HepG2 (cell line): ENCODE data around the gene PDS5B.

Source experiments
- CTCF ChIP-seq: sonication (generic); formaldehyde crosslinking; IDR thresholded peaks from 2 replicates; pipeline ENCODE4 v1.5.0; 2020; ENCODE audit warnings: mild to moderate bottlenecking, missing genetic modification reagents, moderate library complexity
- DBP ChIP-seq: sonication (generic); formaldehyde crosslinking; IDR thresholded peaks from 2 replicates; pipeline ENCODE4 v1.4.0; 2020; ENCODE audit warnings: missing genetic modification reagents; ENCODE audit errors: not compliant biosample characterization
- FOSL2 ChIP-seq: sonication (generic); formaldehyde crosslinking; IDR thresholded peaks from 2 replicates; pipeline ENCODE4 v1.4.0; 2020; ENCODE audit warnings: missing genetic modification reagents
- IRX3 ChIP-seq: sonication (generic); formaldehyde crosslinking; IDR thresholded peaks from 2 replicates; pipeline ENCODE4 v1.8.1; 2023; ENCODE audit warnings: mild to moderate bottlenecking, low read depth, missing genetic modification reagents, borderline replicate concordance
- POLR2AphosphoS5 ChIP-seq: IDR thresholded peaks from 2 replicates; pipeline ENCODE4 v1.6.1; 2012; ENCODE audit warnings: low read depth, low read length
- RFX1 ChIP-seq: fragments of 450-650 bp; IDR thresholded peaks from 2 replicates; pipeline ENCODE4 v1.6.1; 2017
- ZNF12 ChIP-seq: sonication (generic); formaldehyde crosslinking; IDR thresholded peaks from 2 replicates; pipeline ENCODE4 v1.5.0; 2020; ENCODE audit warnings: missing genetic modification reagents

- TF ChIP-seq CTCF (no peak), FOSL2 (CRISPR knock-in tag) (no peak), POLR2AphosphoS5 (no peak), DBP (CRISPR knock-in tag) (no peak), IRX3 (CRISPR knock-in tag) (no peak), RFX1 (no peak), ZNF12 (CRISPR knock-in tag) (no peak)
Observed at GRCh38 chr13:32751340-32751739, 165.1 kb downstream of the PDS5B start.
